Islet of Langerhans (tissue), 1 donor: ENCODE results near the gene RAMAC.
"Not testable (repeated sequence)": the region's sequence is repeated elsewhere in the genome, so short reads cannot be mapped to it uniquely, and the experiment has no call there.

Experiments used
- FAIRE-seq: peaks from one replicate; lab custom pipeline; 2011; peaks lifted over from hg19 to GRCh38; lab: Jason Lieb, UNC

Gene RAMAC

DNA sequence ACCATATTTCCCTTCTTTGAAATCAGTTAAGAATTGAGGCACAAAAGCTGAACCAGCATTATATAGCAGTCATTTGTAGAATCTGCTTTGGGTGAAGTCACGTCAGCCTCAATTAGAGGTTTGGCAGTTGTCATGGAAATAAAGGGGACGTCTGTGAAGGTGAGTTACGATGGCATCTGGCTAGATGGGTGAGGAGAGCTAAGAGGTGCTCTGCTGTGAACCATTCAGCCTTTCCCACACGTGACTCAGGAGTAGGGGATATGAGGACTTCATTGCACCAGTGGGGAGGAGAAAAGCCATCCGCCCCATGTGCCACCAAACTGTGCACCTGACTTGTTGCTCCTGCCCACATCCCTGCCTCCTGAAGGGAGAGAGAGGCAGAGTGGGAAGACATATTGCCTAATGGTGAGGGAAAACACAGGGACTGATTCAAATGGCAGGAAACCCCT is 28.2 kb downstream of the RAMAC start:
- FAIRE-seq, result no peak

DNA sequence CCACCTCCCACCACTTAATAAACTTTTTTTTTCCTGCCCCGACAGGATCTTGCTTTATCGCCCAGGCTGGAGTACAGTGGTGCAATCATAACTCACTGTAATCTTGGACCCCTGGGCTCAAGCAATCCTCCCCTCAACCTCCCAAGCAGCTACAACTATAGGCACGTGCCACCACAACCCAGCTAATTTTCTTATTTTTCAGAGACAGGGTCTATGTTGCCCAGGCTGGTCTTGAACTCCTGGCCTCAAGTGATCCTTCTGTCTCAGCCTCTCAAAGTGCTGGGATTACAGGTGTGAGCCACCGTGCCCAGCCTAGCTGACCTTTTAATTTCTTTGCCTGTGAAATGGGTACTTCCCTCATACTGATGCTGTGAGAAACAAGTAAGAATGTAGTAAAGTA is 29.4 kb downstream of the RAMAC start:
- no peak for FAIRE-seq

DNA sequence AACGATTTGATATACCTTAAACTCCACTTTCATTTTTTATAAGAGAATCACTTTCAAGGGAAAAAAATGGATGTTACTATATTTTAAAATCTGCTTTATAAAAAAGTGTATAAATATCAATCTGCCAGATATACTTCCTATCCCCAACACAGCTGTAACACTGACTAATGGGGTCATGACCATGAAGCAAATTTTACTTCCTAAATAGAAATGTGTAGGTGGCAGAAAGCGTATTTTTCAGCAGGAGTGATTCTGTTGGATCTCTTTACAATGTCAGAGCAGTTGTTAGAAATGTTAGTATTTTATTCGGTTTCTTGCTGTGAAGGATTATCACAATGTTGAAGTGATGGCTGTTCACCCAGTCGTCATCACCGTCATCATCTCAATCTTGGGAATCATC is 30.9 kb downstream of the RAMAC start:
- FAIRE-seq, result no peak

DNA sequence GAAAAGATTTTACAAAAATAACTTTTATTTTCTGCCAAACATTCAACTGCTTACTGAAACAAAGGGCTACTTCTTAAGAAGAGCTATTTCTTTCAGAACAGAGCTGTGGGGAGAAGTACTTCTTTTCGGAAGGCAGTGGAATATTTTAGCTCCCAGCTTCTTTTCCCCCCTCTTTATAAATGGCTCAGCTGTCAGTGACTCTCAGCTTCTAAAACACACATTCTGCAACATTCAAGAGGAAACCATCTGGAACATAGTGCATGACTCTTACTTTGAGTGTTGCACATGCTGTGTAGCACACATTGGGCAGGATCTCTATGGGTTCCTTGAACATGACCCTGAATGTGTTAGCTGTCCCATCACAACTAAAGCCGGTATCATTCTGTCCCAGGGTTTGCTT is 32.4 kb downstream of the RAMAC start:
- no peak for FAIRE-seq

DNA sequence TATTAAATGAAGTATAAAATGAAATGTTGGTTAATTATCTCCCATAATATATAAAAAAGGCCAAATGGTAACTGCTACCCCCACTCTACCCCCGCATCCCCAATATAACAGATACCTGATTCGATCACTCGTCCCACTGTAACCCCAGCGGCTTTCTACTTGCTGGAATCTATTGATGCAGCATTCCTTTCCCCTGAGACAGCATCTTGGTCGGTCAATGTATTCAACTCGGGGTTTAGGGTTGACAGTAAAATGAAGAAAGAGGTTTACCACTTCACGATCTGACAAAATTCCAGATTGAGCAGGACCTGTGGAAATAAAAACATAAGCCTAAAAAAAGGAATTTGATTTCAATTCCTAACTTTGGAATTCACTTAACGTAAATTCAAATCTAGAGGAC is 44.0 kb downstream of the RAMAC start:
- FAIRE-seq, result no peak

DNA sequence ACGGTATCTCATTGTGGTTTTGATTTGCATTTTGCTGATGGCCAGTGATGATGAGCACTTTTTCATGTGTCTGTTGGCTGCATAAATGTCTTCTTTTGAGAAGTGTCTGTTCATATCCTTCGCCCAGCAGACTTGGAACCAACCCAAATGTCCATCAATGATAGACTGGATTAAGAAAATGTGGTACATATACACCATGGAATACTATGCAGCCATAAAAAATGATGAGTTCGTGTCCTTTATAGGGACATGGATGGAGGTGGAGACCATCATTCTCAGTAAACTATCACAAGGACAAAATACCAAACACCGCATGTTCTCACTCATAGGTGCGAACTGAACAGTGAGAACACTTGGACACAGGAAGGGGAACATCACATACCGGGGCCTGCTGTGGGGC is 45.2 kb downstream of the RAMAC start:
- not testable (repeated sequence) for FAIRE-seq

- FAIRE-seq, result no peak
Observed at GRCh38 chr15:83036253-83036652, 50.2 kb downstream of the RAMAC start.

- no peak for FAIRE-seq
Observed at GRCh38 chr15:83039206-83039605, 53.2 kb downstream of the RAMAC start.
